Upper lobe of left lung (tissue), 4 donors: ENCODE measurements around the gene GNL3L.

Source experiments
- CTCF ChIP-seq, 6 experiments: fragments of 450-650 bp in 4 of 6; fragments of 200-600 bp in 2 of 6; sonication (generic) in 2 of 6; IDR thresholded peaks; one replicate each; pipeline ENCODE4 v1.5.1; 2016 to 2019; ENCODE audit warnings: antibody characterized with exemption in 6 of 6
- EP300 ChIP-seq, 4 donors: sonication (generic); formaldehyde crosslinking; IDR thresholded peaks; one replicate each; pipeline ENCODE4 v1.5.1; 2017; ENCODE audit warnings: antibody characterized with exemption in 4 of 4, control low read depth in 2 of 4
- POLR2A ChIP-seq, 4 donors: fragments of 450-650 bp; IDR thresholded peaks; one replicate each; pipeline ENCODE4 v1.5.1; 2016 to 2017; ENCODE audit warnings: antibody characterized with exemption in 4 of 4, mild to moderate bottlenecking in 2 of 4
- POLR2AphosphoS5 ChIP-seq, 2 donors: sonication (generic); formaldehyde crosslinking; IDR thresholded peaks; one replicate each; pipeline ENCODE4 v1.5.1; 2017; ENCODE audit warnings: antibody characterized with exemption in 2 of 2

GRCh38 chrX:54484666-54485065 is 45.4 kb upstream of the GNL3L start:
- TF ChIP-seq CTCF (IDR thresholded peaks at IDR 0.05): no peak
- TF ChIP-seq POLR2AphosphoS5 (IDR thresholded peaks at IDR 0.05): no peak
- TF ChIP-seq POLR2A (IDR thresholded peaks at IDR 0.05): no peak
- no peak for TF ChIP-seq EP300 (IDR thresholded peaks at IDR 0.05)
